ENCODE data around the gene PEX26. TPM values are rescaled to one million over a fixed set of nuclear protein-coding genes. Genes with fewer than 3 reads are reported as not detected.
"Not testable (repeated sequence)": the region's sequence is repeated elsewhere in the genome, so short reads cannot be mapped to it uniquely, and the experiment has no call there.

Gene PEX26
- total and polyA plus RNA-seq, 12 donors, result 8.4 to 57.8 (median 34.0) TPM

DNA sequence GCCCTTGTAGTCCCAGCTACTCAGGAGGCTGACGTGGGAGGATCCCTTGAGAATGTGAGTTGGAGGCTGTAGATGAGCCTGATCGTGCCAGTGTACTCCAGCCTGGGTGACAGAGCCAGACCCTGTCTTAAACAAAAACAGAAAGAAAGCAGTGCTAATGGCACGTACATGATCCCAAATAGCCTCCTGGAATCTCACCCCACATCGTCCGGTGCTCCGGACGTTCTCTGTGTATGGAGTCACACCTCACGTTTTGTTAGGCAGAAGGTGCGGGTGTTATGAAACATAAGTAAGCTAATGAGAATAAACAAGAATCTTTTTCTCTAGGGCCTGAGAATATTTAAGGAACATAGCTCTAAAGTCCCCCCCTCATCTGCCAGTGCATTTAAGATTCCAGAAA lies 29.7 kb upstream of the PEX26 start:
- no peaks in the 10 kb centered on the region for H3K27me3 ChIP-seq
- WGBS, 4 donors, result 87 to 91% (median 91%) methylated on average over 9 of the region's 9 CpGs
- H3K27ac ChIP-seq, result no peak overlapping the region
- H3K36me3 ChIP-seq (replicated peaks in 1 of 2), result no peaks in the 10 kb centered on the region
- no peaks in the 10 kb centered on the region for H3K9me3 ChIP-seq (replicated peaks in 1 of 3)
- no peak for DNase-seq
- no peak overlapping the region for H3K4me3 ChIP-seq
- H3K4me1 ChIP-seq (replicated peaks in 1 of 2), result peaks cover 9 to 23% of the 10 kb centered on the region in 2 donors
- intact Hi-C loops (cut with DNase I), result no loop called here
- no peak for TF ChIP-seq POLR2A (IDR thresholded peaks at IDR 0.05)
- TF ChIP-seq, protein P1, sequence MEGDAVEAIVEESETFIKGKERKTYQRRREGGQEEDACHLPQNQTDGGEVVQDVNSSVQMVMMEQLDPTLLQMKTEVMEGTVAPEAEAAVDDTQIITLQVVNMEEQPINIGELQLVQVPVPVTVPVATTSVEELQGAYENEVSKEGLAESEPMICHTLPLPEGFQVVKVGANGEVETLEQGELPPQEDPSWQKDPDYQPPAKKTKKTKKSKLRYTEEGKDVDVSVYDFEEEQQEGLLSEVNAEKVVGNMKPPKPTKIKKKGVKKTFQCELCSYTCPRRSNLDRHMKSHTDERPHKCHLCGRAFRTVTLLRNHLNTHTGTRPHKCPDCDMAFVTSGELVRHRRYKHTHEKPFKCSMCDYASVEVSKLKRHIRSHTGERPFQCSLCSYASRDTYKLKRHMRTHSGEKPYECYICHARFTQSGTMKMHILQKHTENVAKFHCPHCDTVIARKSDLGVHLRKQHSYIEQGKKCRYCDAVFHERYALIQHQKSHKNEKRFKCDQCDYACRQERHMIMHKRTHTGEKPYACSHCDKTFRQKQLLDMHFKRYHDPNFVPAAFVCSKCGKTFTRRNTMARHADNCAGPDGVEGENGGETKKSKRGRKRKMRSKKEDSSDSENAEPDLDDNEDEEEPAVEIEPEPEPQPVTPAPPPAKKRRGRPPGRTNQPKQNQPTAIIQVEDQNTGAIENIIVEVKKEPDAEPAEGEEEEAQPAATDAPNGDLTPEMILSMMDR (IDR thresholded peaks at IDR 0.05), result no peak

DNA sequence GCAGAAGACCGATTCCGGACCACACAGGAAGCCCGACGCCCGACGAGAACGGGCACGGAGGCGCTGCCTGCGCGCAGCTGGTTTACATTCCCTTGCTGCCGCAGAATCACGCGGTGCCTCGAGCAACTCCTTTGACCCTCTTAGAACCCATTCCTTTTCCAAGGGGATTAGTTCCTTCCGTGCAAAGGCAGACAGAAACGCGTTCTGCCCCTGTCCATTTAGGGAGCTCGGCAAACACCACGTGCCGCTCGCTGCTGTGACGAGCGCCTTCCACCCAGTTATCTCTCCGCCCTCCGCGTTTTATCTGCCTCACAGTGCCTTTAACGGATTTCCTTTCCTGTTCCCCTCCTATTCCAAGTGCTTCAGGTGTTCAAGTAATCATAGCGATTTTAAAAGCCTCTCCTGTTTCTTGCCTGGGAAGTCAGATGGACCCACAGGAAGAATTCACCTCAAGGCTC lies 29.3 kb upstream of the PEX26 start:
- intact Hi-C loops (cut with DNase I), result no loop called here
- H3K27me3 ChIP-seq, result no peaks in the 10 kb centered on the region
- no peaks in the 10 kb centered on the region for H3K9me3 ChIP-seq (replicated peaks in 1 of 3)
- WGBS, 4 donors, result 71 to 90% (median 77%) methylated on average over 29 of the region's 29 CpGs
- H3K4me3 ChIP-seq, result no peak overlapping the region
- TF ChIP-seq, protein P1 (IDR thresholded peaks at IDR 0.05), result no peak
- TF ChIP-seq POLR2A (IDR thresholded peaks at IDR 0.05), result no peak
- H3K4me1 ChIP-seq (replicated peaks in 1 of 2), result peaks cover 9 to 18% of the 10 kb centered on the region in 2 donors
- no peak for DNase-seq
- no peaks in the 10 kb centered on the region for H3K36me3 ChIP-seq (replicated peaks in 1 of 2)
- H3K27ac ChIP-seq, result no peak overlapping the region

DNA sequence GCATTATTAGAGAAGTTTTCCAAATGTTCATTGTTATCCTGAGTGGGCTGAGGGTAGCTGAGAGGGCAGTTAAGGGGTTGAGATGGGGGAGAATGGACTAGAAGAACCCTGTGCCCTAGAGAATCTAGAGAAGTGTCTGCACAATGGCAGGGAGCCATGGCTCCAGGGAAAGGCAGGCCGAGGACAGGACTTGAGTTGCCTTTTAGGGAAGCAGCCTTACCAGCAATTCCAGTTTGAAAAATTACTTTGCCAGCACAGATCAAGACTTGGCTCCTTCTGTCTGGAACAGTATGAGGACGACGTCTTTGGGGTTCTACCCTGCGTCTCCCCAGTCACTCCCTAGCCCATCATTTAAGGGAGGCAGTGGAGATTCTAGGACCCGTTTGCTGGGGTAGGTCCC lies 27.7 kb upstream of the PEX26 start:
- H3K9me3 ChIP-seq (replicated peaks in 1 of 3), result no peaks in the 10 kb centered on the region
- no peak for TF ChIP-seq POLR2A (IDR thresholded peaks at IDR 0.05)
- TF ChIP-seq, protein P1 (IDR thresholded peaks at IDR 0.05), result no peak

DNA sequence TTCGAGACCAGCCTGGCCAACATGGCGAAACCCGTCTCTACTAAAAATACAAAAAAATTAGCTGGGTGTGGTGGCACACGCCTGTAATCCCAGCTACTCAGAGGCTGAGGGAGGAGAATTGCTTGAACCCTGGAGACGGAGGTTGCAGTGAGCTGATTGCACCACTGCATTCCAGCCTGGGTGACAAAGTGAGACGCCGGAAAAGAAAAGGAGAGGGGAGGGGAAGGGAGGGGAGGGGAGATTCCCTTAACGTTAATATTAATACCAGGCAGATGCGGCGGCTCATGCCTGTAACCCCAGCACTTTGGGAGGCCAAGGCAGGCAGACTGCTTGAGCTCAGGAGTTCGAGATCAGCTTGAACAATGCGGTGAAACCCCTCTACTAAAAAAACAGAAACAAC lies 26.7 kb upstream of the PEX26 start:
- intact Hi-C loops (cut with DNase I); H3K9me3 ChIP-seq (replicated peaks in 1 of 3); H3K4me3 ChIP-seq; H3K36me3 ChIP-seq (replicated peaks in 1 of 2); H3K4me1 ChIP-seq (replicated peaks in 1 of 2); H3K27ac ChIP-seq; H3K27me3 ChIP-seq; DNase-seq: not testable (repeated sequence)
- 83 to 88% (median 86%) methylated on average over 12 of the region's 12 CpGs for WGBS, 4 donors

More for the DNA sequence above, 27.7 kb upstream of the PEX26 start:
- DNase-seq, result no peak
- intact Hi-C loops (cut with DNase I), result no loop called here
- no peaks in the 10 kb centered on the region for H3K36me3 ChIP-seq (replicated peaks in 1 of 2)
- no peak overlapping the region for H3K4me3 ChIP-seq
- WGBS, 4 donors, result 77 to 87% (median 83%) methylated on average over 2 to 5 of the region's 5 CpGs
- H3K27ac ChIP-seq, result no peak overlapping the region
- no peaks in the 10 kb centered on the region for H3K27me3 ChIP-seq
- H3K4me1 ChIP-seq (replicated peaks in 1 of 2), result peaks cover 0 to 2% of the 10 kb centered on the region in 2 donors

DNA sequence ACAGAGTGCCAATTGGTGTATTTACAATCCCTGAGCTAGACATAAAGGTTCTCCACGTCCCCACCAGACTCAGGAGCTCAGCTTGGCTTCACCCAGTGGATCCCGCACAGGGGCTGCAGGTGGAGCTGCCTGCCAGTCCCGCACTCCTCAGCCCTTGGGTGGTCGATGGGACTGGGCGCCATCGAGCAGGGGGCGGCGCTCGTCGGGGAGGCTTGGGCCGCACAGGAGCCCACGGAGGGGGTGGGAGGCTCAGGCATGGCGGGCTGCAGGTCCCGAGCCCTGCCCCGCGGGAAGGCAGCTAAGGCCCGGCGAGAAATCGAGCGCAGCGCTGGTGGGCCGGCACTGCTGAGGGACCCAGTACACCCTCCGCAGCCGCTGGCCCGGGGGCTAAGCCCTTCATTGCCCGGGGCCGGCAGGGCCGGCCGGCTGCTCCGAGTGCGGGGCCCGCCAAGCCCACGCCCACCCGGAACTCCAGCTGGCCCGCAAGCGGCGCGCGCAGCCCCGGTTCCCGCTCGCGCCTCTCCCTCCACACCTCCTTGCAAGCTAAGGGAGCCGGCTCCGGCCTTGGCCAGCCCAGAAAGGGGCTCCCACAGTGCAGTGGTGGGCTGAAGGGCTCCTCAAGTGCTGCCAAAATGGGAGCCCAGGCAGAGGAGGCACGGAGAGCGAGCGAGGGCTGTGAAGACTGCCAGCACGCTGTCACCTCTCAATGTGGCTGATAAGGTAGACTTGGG lies 24.4 kb upstream of the PEX26 start:
- H3K9me3 ChIP-seq (replicated peaks in 1 of 3); H3K27ac ChIP-seq; DNase-seq; H3K4me3 ChIP-seq; H3K36me3 ChIP-seq (replicated peaks in 1 of 2); intact Hi-C loops (cut with DNase I); H3K27me3 ChIP-seq: not testable (repeated sequence)
- 87 to 95% (median 93%) methylated on average over 4 to 45 of the region's 49 CpGs for WGBS, 4 donors
- H3K4me1 ChIP-seq (replicated peaks in 1 of 2), result peaks cover 26 to 27% of the 10 kb centered on the region in 2 donors
